OCI-LY3 (cell line): ENCODE measurements around the gene NOL6.
A peak's percentile ranks its signal among the peaks of the same experiment; 100 is the strongest.
"Not testable (repeated sequence)": the region's sequence is repeated elsewhere in the genome, so short reads cannot be mapped to it uniquely, and the experiment has no call there.

ENCODE experiments used
- H2AFZ ChIP-seq: fragments of 200-600, 300-600 bp; shearing (Covaris generic); 2 replicates; pipeline ENCODE4 v1.6.0; 2014; ENCODE audit warnings: antibody characterized with exemption, low read depth, low read length
- H3K27ac ChIP-seq: fragments of 200-600, 300-600 bp; sonication (generic); 2 replicates; pipeline ENCODE4 v1.5.1; 2014; ENCODE audit warnings: mild to moderate bottlenecking, low read length, moderate library complexity, mixed read lengths
- H3K27me3 ChIP-seq: fragments of 200-600, 300-600 bp; sonication (generic); 2 replicates; pipeline ENCODE4 v1.6.1; 2014; ENCODE audit warnings: low read depth, low read length, mixed read lengths
- H3K36me3 ChIP-seq: fragments of 200-600, 300-600 bp; sonication (generic); replicated peaks from 2 replicates; pipeline ENCODE3; 2014; ENCODE audit warnings: low read depth, low read length, mixed read lengths
- H3K4me1 ChIP-seq: fragments of 300-600, 200-600 bp; sonication (generic); 2 replicates; pipeline ENCODE4 v1.6.1; 2014; ENCODE audit warnings: low read length, mixed read lengths
- H3K4me2 ChIP-seq: fragments of 200-600, 300-600 bp; sonication (generic); 2 replicates; pipeline ENCODE4 v1.6.1; 2014; ENCODE audit warnings: low read length, mixed read lengths
- H3K4me3 ChIP-seq: fragments of 300-600, 200-600 bp; sonication (generic); 2 replicates; pipeline ENCODE4 v1.5.1; 2014; ENCODE audit warnings: antibody characterized with exemption, mild to moderate bottlenecking, low read length, moderate library complexity
- H3K79me2 ChIP-seq: fragments of 300-600, 200-600 bp; shearing (Covaris generic); 2 replicates; pipeline ENCODE4 v1.6.1; 2014; ENCODE audit warnings: mild to moderate bottlenecking, low read length, mixed read lengths
- H3K9ac ChIP-seq: fragments of 300-600, 200-600 bp; shearing (Covaris generic); 2 replicates; pipeline ENCODE4 v1.6.0; 2014; ENCODE audit warnings: mild to moderate bottlenecking, low read length, moderate library complexity
- H3K9me3 ChIP-seq: fragments of 200-600, 300-600 bp; shearing (Covaris generic); 2 replicates; pipeline ENCODE4 v1.6.1; 2014; ENCODE audit warnings: low read length, mixed read lengths; ENCODE audit not compliant: insufficient read depth
- H4K20me1 ChIP-seq: fragments of 200-600, 300-600 bp; sonication (generic); 2 replicates; pipeline ENCODE4 v1.6.1; 2016; ENCODE audit warnings: low read length, mixed read lengths; ENCODE audit not compliant: insufficient read depth
- CTCF ChIP-seq: fragments of 200-600, 300-600 bp; sonication (generic); IDR thresholded peaks from 2 replicates; pipeline ENCODE4 v1.5.1; 2014; ENCODE audit warnings: antibody characterized with exemption, low read length, low read depth
- EZH2phosphoT487 ChIP-seq: fragments of 200-600 bp; shearing (Covaris generic); IDR thresholded peaks from 2 replicates; pipeline ENCODE4 v1.6.1; 2018; ENCODE audit warnings: antibody characterized with exemption, mixed run types, low read depth

The NOL6 gene

GRCh38 chr9:33459115-33459514, 14.6 kb downstream of the NOL6 start:
- H3K27me3 ChIP-seq = no peaks in the 10 kb centered on the region
- H3K4me3 ChIP-seq = no peak overlapping the region
- H3K9me3 ChIP-seq = no peaks in the 10 kb centered on the region
- H3K4me1 ChIP-seq = peaks cover 36% of the 10 kb centered on the region
- peak overlapping the region; percentile 80 for H3K27ac ChIP-seq
- peak overlapping the region; percentile 39; the same call in 1 of the 2 replicates for H3K9ac ChIP-seq
- H3K79me2 ChIP-seq = no peaks in the 10 kb centered on the region
- no peak for TF ChIP-seq CTCF
- H4K20me1 ChIP-seq = no peaks in the 10 kb centered on the region
- H3K4me2 ChIP-seq = peak overlapping the region; percentile 70; the same call in 1 of the 2 replicates
- peaks cover 29% of the 10 kb centered on the region for H3K36me3 ChIP-seq
- no peak overlapping the region for H2AFZ ChIP-seq

- no peaks in the 10 kb centered on the region for H3K27me3 ChIP-seq
- peak overlapping the region; percentile 70 for H3K4me2 ChIP-seq
- H3K9me3 ChIP-seq = no peaks in the 10 kb centered on the region
- H3K4me1 ChIP-seq = peaks cover 43% of the 10 kb centered on the region
- no peak for TF ChIP-seq EZH2phosphoT487
- TF ChIP-seq CTCF = no peak
- no peaks in the 10 kb centered on the region for H3K79me2 ChIP-seq
- H3K9ac ChIP-seq = peak overlapping the region; percentile 39; the same call in 1 of the 2 replicates
- peak overlapping the region; percentile 80 for H3K27ac ChIP-seq
- peaks cover 24% of the 10 kb centered on the region for H3K36me3 ChIP-seq
- peak overlapping the region; percentile 35; the same call in 1 of the 2 replicates for H3K4me3 ChIP-seq
- no peaks in the 10 kb centered on the region for H4K20me1 ChIP-seq
- H2AFZ ChIP-seq = no peak overlapping the region
These were observed 15.3 kb downstream of the NOL6 start for GRCh38 chr9:33458444-33458843.

GRCh38 chr9:33455945-33456344, 17.8 kb downstream of the NOL6 start:
- H3K9ac ChIP-seq = no peak overlapping the region
- no peaks in the 10 kb centered on the region for H4K20me1 ChIP-seq
- peaks cover 55% of the 10 kb centered on the region for H3K4me1 ChIP-seq
- H3K27ac ChIP-seq = no peak overlapping the region
- no peaks in the 10 kb centered on the region for H3K27me3 ChIP-seq
- no peak for TF ChIP-seq EZH2phosphoT487
- no peak for TF ChIP-seq CTCF
- peaks cover 6% of the 10 kb centered on the region for H3K36me3 ChIP-seq
- H2AFZ ChIP-seq = no peak overlapping the region
- H3K9me3 ChIP-seq = no peaks in the 10 kb centered on the region
- no peaks in the 10 kb centered on the region for H3K79me2 ChIP-seq
- no peak overlapping the region for H3K4me3 ChIP-seq
- H3K4me2 ChIP-seq = 0 out of 2 replicates have a peak overlapping the region, but pooled peaks have one; percentile 11

- H3K79me2 ChIP-seq, H3K4me3 ChIP-seq, H3K36me3 ChIP-seq, H3K9me3 ChIP-seq, H2AFZ ChIP-seq, H3K9ac ChIP-seq, H4K20me1 ChIP-seq, H3K27ac ChIP-seq, H3K27me3 ChIP-seq: not testable (repeated sequence)
- Histone ChIP-seq H3K4me1 (peaks cover 55% of the 10 kb centered on the region), H3K4me2 (0 out of 2 replicates have a peak overlapping the region, but pooled peaks have one; percentile 11)
These were observed 18.3 kb downstream of the NOL6 start for GRCh38 chr9:33455456-33455855.

GRCh38 chr9:33454661-33455026, 19.1 kb downstream of the NOL6 start:
- Histone ChIP-seq H3K4me2 (0 out of 2 replicates have a peak overlapping the region, but pooled peaks have one; percentile 51), H3K27ac (peak overlapping the region; percentile 63; the same call in 1 of the 2 replicates), H3K4me1 (peaks cover 55% of the 10 kb centered on the region)
- not testable (repeated sequence) for H3K36me3 ChIP-seq, H4K20me1 ChIP-seq, H3K9me3 ChIP-seq, H3K79me2 ChIP-seq, H3K9ac ChIP-seq, H3K4me3 ChIP-seq, H3K27me3 ChIP-seq, H2AFZ ChIP-seq
